Measurements from ENCODE around the gene NECAB2.

NECAB2 gene

GRCh38 chr16:83994703-83995102, 26.7 kb downstream of the NECAB2 start:
- DNase-seq = no peak

GRCh38 chr16:83995754-83996153, 27.7 kb downstream of the NECAB2 start:
- peak; percentile 83 for DNase-seq

GRCh38 chr16:83996481-83997252, 28.6 kb downstream of the NECAB2 start:
- DNase-seq = no peak

GRCh38 chr16:83998091-83998490, 30.0 kb downstream of the NECAB2 start:
- no peak for DNase-seq

- DNase-seq = no peak
Observed at GRCh38 chr16:84000989-84001642, 33.1 kb downstream of the NECAB2 start.

- DNase-seq = no peak
Observed at GRCh38 chr16:84001726-84002125, 33.7 kb downstream of the NECAB2 start.

GRCh38 chr16:84003038-84003437, 35.0 kb downstream of the NECAB2 start:
- no peak for DNase-seq

GRCh38 chr16:84004442-84004841, 36.4 kb downstream of the NECAB2 start:
- DNase-seq = no peak

GRCh38 chr16:84005391-84005790, 37.3 kb downstream of the NECAB2 start:
- no peak for DNase-seq

GRCh38 chr16:84007520-84007919, 39.5 kb downstream of the NECAB2 start:
- DNase-seq = no peak

- no peak for DNase-seq
Observed at GRCh38 chr16:84007965-84008364, 39.9 kb downstream of the NECAB2 start.

- DNase-seq = no peak
Observed at GRCh38 chr16:84009282-84009681, 41.2 kb downstream of the NECAB2 start.

GRCh38 chr16:84013787-84014569, 45.9 kb downstream of the NECAB2 start:
- DNase-seq = peak; percentile 90

GRCh38 chr16:84014570-84015327, 46.7 kb downstream of the NECAB2 start:
- no peak for DNase-seq

GRCh38 chr16:84015399-84015798, 47.4 kb downstream of the NECAB2 start:
- no peak for DNase-seq

GRCh38 chr16:84016477-84016876, 48.4 kb downstream of the NECAB2 start:
- no peak for DNase-seq

GRCh38 chr16:84018710-84019109, 50.7 kb downstream of the NECAB2 start:
- DNase-seq = no peak

GRCh38 chr16:84020353-84020752, 52.3 kb downstream of the NECAB2 start:
- no peak for DNase-seq

GRCh38 chr16:84021488-84021887, 53.4 kb downstream of the NECAB2 start:
- DNase-seq = no peak

GRCh38 chr16:84022644-84023043, 54.6 kb downstream of the NECAB2 start:
- peak; percentile 56 for DNase-seq

- DNase-seq = no peak
Observed at GRCh38 chr16:84024854-84025253, 56.8 kb downstream of the NECAB2 start.

GRCh38 chr16:84026606-84027005, 58.6 kb downstream of the NECAB2 start:
- no peak for DNase-seq

GRCh38 chr16:84027625-84028024, 59.6 kb downstream of the NECAB2 start:
- DNase-seq = peak; percentile 73
